ENCODE data around the gene HSPB9.

HSPB9 gene

DNA sequence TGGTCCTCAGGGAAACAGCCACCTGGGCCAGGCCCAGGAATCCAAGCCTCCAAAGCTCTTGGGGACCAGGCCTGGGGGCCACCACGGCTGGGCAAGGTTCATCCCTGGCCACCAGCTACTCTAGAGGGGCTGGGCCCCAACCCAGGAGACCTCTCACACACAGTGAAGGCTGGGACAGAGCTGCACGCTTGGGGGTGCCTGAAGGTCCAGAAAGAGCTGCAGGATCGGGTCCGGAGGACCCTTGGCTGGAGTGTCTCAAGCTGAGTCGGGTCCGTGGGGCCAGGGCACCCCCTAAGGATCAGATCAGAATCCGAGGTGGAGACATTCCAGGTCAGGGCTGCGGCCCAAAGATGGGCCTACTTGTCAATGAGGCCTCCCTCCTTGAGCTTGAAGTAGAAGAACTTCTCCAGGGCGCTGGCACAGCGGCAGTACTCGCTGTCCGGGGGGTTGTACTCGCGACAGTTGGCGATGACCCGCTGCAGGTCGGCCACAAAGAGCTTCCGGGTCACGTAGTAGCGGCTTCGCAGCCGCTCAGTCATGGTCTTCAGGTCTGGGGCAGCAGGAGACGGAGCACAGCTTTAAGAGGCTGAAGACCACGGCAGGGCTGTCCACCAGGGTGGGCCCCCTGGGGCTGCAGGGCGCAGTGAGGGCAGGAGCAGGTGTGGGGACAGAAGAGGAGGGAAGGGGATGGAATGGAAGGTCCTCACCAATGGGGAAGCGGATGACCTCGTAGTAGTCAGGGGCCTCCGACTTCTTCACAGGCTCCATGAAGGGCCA lies 9.1 kb upstream of the HSPB9 start:
- no peak for DNase-seq (ENCODE audit: low read depth)
- TF ChIP-seq, protein P1, sequence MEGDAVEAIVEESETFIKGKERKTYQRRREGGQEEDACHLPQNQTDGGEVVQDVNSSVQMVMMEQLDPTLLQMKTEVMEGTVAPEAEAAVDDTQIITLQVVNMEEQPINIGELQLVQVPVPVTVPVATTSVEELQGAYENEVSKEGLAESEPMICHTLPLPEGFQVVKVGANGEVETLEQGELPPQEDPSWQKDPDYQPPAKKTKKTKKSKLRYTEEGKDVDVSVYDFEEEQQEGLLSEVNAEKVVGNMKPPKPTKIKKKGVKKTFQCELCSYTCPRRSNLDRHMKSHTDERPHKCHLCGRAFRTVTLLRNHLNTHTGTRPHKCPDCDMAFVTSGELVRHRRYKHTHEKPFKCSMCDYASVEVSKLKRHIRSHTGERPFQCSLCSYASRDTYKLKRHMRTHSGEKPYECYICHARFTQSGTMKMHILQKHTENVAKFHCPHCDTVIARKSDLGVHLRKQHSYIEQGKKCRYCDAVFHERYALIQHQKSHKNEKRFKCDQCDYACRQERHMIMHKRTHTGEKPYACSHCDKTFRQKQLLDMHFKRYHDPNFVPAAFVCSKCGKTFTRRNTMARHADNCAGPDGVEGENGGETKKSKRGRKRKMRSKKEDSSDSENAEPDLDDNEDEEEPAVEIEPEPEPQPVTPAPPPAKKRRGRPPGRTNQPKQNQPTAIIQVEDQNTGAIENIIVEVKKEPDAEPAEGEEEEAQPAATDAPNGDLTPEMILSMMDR (IDR thresholded peaks at IDR 0.05; ENCODE audit: low read length, missing control alignments): no peak
- H3K4me3 ChIP-seq (replicated peaks; ENCODE audit: low read depth, low read length): no peak overlapping the region

DNA sequence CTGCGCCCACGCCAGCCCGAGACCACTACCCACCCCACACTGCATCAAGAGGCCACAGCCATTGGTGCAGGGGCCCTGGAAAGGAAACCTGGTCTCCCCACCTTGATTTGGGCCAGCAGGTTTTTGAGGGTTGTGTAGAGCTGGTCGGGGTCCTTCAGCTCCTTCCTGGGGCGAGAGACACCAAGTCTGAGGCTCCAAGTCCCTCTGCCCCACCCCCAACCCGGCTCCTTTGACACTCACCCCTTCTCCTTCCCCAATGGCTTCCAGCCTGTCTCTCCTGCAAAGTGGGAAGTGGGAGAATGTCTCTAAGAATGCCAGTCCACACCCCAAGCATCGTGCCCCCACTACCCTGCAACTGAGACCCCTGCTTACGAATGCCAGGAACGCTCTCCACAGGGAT lies 8.5 kb upstream of the HSPB9 start:
- no peak overlapping the region for H3K4me3 ChIP-seq (replicated peaks; ENCODE audit: low read depth, low read length)
- TF ChIP-seq, protein P1 (IDR thresholded peaks at IDR 0.05; ENCODE audit: low read length, missing control alignments): no peak
- DNase-seq (ENCODE audit: low read depth): no peak

DNA sequence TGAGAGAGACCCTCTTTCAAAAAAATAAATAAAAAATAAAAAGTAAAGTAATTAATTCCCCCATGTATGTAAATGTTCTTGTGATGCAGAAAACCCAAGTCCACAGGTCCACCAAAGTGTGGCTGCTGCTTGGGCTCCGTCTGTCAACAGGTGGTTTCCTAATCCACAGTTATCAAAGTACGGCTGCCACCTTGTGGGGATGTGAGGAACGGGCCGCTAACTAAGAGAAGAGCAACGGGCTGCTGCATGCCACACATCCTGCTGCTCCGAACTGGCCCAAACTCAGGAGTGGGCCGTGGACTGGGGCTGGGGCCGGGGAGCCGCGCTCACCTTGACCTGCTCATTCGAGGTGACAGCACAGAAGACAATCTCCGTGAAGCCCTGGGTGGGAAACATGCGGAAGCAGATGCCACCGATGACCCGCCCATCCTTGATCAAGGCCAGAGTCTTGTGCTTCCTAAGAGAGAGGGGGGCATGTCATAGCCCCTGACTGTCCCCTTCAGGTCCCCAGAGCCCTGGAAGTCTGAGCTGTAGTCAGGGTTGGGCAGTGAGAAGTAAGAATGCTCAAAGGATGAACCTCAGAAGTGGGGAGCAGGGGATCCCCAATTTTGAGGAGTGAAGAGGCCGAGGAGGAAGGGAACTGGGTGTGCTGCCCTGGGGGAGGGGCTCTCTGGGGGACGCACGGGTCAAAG lies 5.8 kb upstream of the HSPB9 start:
- no peak overlapping the region for H3K4me3 ChIP-seq (replicated peaks; ENCODE audit: low read depth, low read length)
- TF ChIP-seq, protein P1 (IDR thresholded peaks at IDR 0.05; ENCODE audit: low read length, missing control alignments): peak; percentile 79
- peak; percentile 88 for DNase-seq (ENCODE audit: low read depth)

DNA sequence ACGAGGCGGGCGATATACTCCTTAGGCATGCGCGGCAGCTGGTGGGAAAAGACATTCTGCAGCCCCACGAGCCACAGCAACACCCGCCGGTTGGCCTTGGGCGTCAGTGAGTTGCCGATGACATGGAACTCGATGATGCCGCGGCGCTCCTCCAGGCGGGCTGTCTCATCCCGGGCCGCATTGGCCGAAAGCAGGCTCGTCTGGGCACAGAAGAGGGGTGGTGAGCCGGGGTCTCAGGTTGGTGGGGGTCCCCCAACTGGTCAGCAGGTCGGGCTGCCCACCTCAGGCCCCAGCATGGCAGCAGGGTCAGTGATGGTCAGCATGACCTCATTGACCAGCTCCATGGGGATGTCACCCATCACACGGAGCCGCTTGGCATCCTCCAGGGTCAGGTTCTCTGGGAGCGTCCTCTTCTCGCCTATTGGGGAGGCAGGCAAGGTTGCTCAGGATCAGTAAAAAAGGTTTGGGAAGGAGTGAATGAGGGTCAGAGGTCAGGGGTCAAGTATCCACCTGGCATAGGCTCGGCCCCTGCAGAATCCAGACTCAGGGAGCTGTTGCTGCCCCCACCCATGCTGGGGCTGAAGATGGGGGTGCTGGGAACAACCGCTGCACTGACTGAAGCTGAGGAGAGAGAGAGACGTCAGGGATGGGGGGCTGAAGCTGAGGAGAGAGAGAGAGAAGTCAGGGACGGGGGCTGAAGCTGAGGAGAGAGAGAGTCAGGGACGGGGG lies 5.0 kb upstream of the HSPB9 start:
- H3K4me3 ChIP-seq (replicated peaks; ENCODE audit: low read depth, low read length): no peak overlapping the region
- TF ChIP-seq, protein P1 (IDR thresholded peaks at IDR 0.05; ENCODE audit: low read length, missing control alignments): no peak
- DNase-seq (ENCODE audit: low read depth): no peak

DNA sequence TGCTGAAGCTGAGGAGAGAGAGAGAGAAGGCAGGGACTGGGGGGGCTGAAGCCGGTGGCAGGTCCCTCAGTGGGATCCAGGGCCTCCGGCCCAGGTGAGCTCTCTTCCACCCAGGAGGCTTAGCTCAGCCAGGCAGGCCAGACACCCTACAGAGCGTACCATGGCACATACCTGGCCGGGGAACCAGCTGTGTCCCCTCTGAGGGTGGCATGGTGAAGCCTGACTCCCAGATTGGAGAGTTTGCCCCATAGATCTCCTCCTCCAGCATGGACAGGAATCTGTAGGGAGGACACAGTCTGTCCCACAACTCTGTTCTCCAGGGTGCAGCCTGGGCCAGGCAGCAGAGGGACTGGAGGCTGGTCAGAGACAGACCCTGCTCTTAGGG lies 4.5 kb upstream of the HSPB9 start:
- H3K4me3 ChIP-seq (replicated peaks; ENCODE audit: low read depth, low read length): no peak overlapping the region
- TF ChIP-seq, protein P1 (IDR thresholded peaks at IDR 0.05; ENCODE audit: low read length, missing control alignments): no peak
- no peak for DNase-seq (ENCODE audit: low read depth)

DNA sequence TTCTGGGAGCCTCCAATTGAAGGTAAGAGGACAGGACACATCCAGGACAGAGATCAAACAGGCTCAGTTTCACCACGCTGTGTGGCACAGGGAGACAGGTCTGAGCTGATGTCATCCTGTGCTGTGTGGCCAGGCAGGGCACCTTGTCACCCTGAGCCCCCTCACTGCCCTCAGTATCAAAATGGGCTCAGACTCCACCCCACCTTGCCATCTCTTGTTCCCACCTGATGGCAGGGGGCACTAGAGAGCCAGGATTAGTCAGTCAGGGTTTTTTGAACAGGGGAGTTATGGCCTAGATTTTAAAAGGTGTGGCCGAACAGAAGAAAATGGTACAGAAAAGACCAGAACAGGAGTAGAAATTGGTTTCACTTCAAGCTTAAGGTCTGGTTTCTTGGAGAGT lies 4.1 kb upstream of the HSPB9 start:
- TF ChIP-seq, protein P1 (IDR thresholded peaks at IDR 0.05; ENCODE audit: low read length, missing control alignments): peak; percentile 61
- peak; percentile 50 for DNase-seq (ENCODE audit: low read depth)
- H3K4me3 ChIP-seq (replicated peaks; ENCODE audit: low read depth, low read length): no peak overlapping the region

Data from fibroblast of pulmonary artery (primary cell).